Measurements from ENCODE around the gene STIP1. TPM values are rescaled to one million over a fixed set of nuclear protein-coding genes. Genes with fewer than 3 reads are reported as not detected.

The STIP1 gene
- total and polyA plus RNA-seq, 9 of the 15 experiments (the other 6 are each of a cell fraction or from before 2014, with no cell fraction given): 58.1 to 465 (median 346) TPM

DNA sequence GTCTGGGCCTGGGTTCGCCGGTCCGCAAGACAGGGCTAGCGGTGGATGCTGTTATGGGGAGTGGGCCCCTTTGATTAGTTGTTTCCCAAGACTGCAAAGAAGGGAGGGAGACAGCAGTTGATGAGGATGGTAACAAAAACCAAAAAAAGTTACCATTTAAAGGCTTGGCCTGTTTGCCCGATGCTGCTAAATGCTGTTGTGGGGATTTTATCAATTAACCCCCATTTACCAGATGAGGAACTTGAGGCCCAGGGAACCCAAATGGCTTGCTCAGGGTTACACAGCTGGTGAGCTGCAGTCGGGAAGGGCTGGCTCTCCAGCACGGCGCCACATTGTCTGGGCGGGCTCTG is 36.7 kb downstream of the STIP1 start:
- H3K9ac ChIP-seq (ENCODE audit: insufficient read depth in 1 of 2, low read depth in 2 of 2, low read length in 2 of 2): peak overlapping the region in 1 of 2 experiments; percentile 53; a peak in 2 of 4 replicates
- peak in 1 of 4 experiments; percentile 19 for DNase-seq (ENCODE audit: extremely low read depth in 1 of 4, low spot score in 3 of 4)
- H3K36me3 ChIP-seq (ENCODE audit: control insufficient read depth, insufficient read depth, low read length): peaks cover 63% of the 10 kb centered on the region
- H3K9me1 ChIP-seq (ENCODE audit: control insufficient read depth, insufficient read depth, low read length): peaks cover 5% of the 10 kb centered on the region
- CTCF ChIA-PET (ENCODE audit: low intra/inter-chr PET ratio): no interaction called here
- in situ Hi-C loops (cut with MboI): no loop called here
- peaks cover 0 to 61% of the 10 kb centered on the region in 2 experiments; a peak in 3 of 5 replicates for H3K4me1 ChIP-seq (replicated peaks in 1 of 2; ENCODE audit: control insufficient read depth in 2 of 2, insufficient read depth in 2 of 2, low read length in 2 of 2)
- ATAC-seq: no peak
- H3K9me3 ChIP-seq (replicated peaks; ENCODE audit: control insufficient read depth, insufficient read depth, low read depth, low read length): no peaks in the 10 kb centered on the region
- H4K20me1 ChIP-seq (replicated peaks; ENCODE audit: control insufficient read depth, insufficient read depth, low read length): no peaks in the 10 kb centered on the region
- H3K27me3 ChIP-seq (ENCODE audit: control insufficient read depth in 2 of 2, insufficient read depth in 2 of 2, low read length in 2 of 2): no peaks in the 10 kb centered on the region
- no TSS peak for BruUV-seq (replicated peaks)
- intact Hi-C loops (cut with micrococcal nuclease): no loop called here
- H2AFZ ChIP-seq (ENCODE audit: low read depth, low read length): no peak overlapping the region
- TF ChIP-seq FOXA1 (IDR thresholded peaks at IDR 0.05; ENCODE audit: borderline replicate concordance): no peak
- peak; percentile 61; the same call in 1 of the 2 replicates for TF ChIP-seq SUPT5H (IDR thresholded peaks at IDR 0.05)
- TF ChIP-seq ZC3H8 (IDR thresholded peaks at IDR 0.05): no peak
- TF ChIP-seq MTA1 (IDR thresholded peaks at IDR 0.05; ENCODE audit: borderline replicate concordance): no peak
- TF ChIP-seq MAZ (CRISPR knock-in tag; conservative IDR thresholded peaks at IDR 0.05 in 1 of 2, IDR thresholded peaks at IDR 0.05 in 1 of 2): 0 out of 4 replicates have a peak, but pooled peaks of 1 of the 2 experiments have one; percentile 25
- peak; percentile 49; the same call in 1 of the 2 replicates for TF ChIP-seq POLR2AphosphoS2 (IDR thresholded peaks at IDR 0.05; ENCODE audit: low read length)
- TF ChIP-seq ZFP36 (IDR thresholded peaks at IDR 0.05; ENCODE audit: low read depth, low read length, partially characterized antibody): no peak
- no peak for TF ChIP-seq YBX1 (IDR thresholded peaks at IDR 0.05)
- TF ChIP-seq, protein P1, sequence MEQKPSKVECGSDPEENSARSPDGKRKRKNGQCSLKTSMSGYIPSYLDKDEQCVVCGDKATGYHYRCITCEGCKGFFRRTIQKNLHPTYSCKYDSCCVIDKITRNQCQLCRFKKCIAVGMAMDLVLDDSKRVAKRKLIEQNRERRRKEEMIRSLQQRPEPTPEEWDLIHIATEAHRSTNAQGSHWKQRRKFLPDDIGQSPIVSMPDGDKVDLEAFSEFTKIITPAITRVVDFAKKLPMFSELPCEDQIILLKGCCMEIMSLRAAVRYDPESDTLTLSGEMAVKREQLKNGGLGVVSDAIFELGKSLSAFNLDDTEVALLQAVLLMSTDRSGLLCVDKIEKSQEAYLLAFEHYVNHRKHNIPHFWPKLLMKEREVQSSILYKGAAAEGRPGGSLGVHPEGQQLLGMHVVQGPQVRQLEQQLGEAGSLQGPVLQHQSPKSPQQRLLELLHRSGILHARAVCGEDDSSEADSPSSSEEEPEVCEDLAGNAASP (IDR thresholded peaks at IDR 0.05): no peak
- TF ChIP-seq RBM17 (IDR thresholded peaks at IDR 0.05; ENCODE audit: borderline replicate concordance, low read depth, low read length): no peak
- TF ChIP-seq ZNF445 (CRISPR knock-in tag; IDR thresholded peaks at IDR 0.05; ENCODE audit: low read depth): no peak
- TF ChIP-seq RUNX1 (IDR thresholded peaks at IDR 0.05; ENCODE audit: low read depth): no peak
- no peak for TF ChIP-seq SAFB (IDR thresholded peaks at IDR 0.05; ENCODE audit: borderline replicate concordance, low read depth, low read length)
- peak; percentile 20 for TF ChIP-seq RBM25 (IDR thresholded peaks at IDR 0.05; ENCODE audit: low read depth, low read length, severe bottlenecking)
- TF ChIP-seq POLR2AphosphoS5 (IDR thresholded peaks at IDR 0.05; ENCODE audit: control insufficient read depth, insufficient read depth, low read depth, low read length): no peak; the same call in 1 of the 2 replicates
- no peak for TF ChIP-seq E2F3 (CRISPR knock-in tag; IDR thresholded peaks at IDR 0.05)
- TF ChIP-seq BRD9 (IDR thresholded peaks at IDR 0.05; ENCODE audit: low read depth, partially characterized antibody): no peak
- no peak for TF ChIP-seq ZNF77 (CRISPR knock-in tag; IDR thresholded peaks at IDR 0.05)
- 66% methylated on average over 6 of the region's 9 CpGs for WGBS (ENCODE audit: insufficient coverage, low coverage, missing lambda C conversion rate)
- no peak overlapping the region for H3K4me2 ChIP-seq (ENCODE audit: insufficient read depth, low read length)
- H3K79me2 ChIP-seq (ENCODE audit: control insufficient read depth, insufficient read depth, low read length): peaks cover 28% of the 10 kb centered on the region
- no peak for FAIRE-seq
- POLR2A ChIA-PET: interaction anchor here (6.3 kb wide), 1 partner anchor 15 kb away, joined by 77 read pairs; the partner anchor contains the start of gene FERMT3
- no peak overlapping the region for H3K4me3 ChIP-seq
- H3K27ac ChIP-seq (ENCODE audit: extremely low read depth, low read depth, low read length): no peak overlapping the region; the same call in 2 of the 3 replicates
